Naive thymus-derived CD8-positive, alpha-beta T cell (primary cell): ENCODE measurements around the gene COL24A1. TPM values are rescaled to one million over a fixed set of nuclear protein-coding genes. Genes with fewer than 3 reads are reported as not detected.

Experiments used
- ATAC-seq, 2 donors: fragments of 150-1000 bp; cut with Tn5 transposase in 1 of 2; sonication (Bioruptor Pico), chemical (Tn5 transposase) in 1 of 2; 1 replicate in 1 of 2; 2 replicates in 1 of 2; pipeline ENCODE4 v1.10.0; 2021; ENCODE audit warnings: mild to moderate bottlenecking in 2 of 2, moderate library complexity in 2 of 2
- POLR2A ChIA-PET: fragments of 350-600 bp; sonication (Branson Sonifier 250); formaldehyde crosslinking; loops from one replicate; lab custom pipeline; 2021; ENCODE audit warnings: antibody characterized with exemption; lab: Charles Lee
- DNase-seq, 10 donors: peaks; one replicate each; pipeline versions ENCODE4 v3.0.0 to v3.0.0-alpha.2; 2020 to 2022
- H3K27ac Mint-ChIP-seq, 10 donors: one replicate each; pipeline ENCODE4 v1.8.0; 2020 to 2022; ENCODE audit warnings: mild to moderate bottlenecking in 10 of 10, mixed read lengths in 10 of 10, moderate library complexity in 4 of 10, inconsistent platforms in 1 of 10
- H3K27me3 Mint-ChIP-seq, 5 donors: one replicate each; pipeline ENCODE4 v1.8.0; 2021 to 2022; ENCODE audit warnings: mixed read lengths in 5 of 5
- H3K36me3 Mint-ChIP-seq, 3 donors: one replicate each; pipeline ENCODE4 v1.8.0; 2020 to 2022; ENCODE audit warnings: mixed read lengths in 3 of 3, mild to moderate bottlenecking in 2 of 3, inconsistent platforms in 1 of 3
- H3K4me1 Mint-ChIP-seq, 4 donors: one replicate each; pipeline ENCODE4 v1.8.0; 2021 to 2022; ENCODE audit warnings: mixed read lengths in 4 of 4
- H3K4me3 Mint-ChIP-seq, 10 donors: one replicate each; pipeline ENCODE4 v1.8.0; 2020 to 2022; ENCODE audit warnings: mild to moderate bottlenecking in 10 of 10, mixed read lengths in 10 of 10, moderate library complexity in 6 of 10, inconsistent platforms in 1 of 10
- H3K9me3 Mint-ChIP-seq, 9 donors: one replicate each; pipeline ENCODE4 v1.8.0; 2020 to 2022; ENCODE audit warnings: mixed read lengths in 9 of 9, mild to moderate bottlenecking in 3 of 9, inconsistent platforms in 1 of 9, moderate library complexity in 1 of 9
- polyA plus RNA-seq, 3 donors: library from polyadenylated mRNA; unstranded; fragments of 300-500 nt; fragmentation: Illumina TruSeq; gene quantifications; one replicate each; pipeline ENCODE4 v1.2.3, GENCODE V29; 2021
- total RNA-seq, 8 experiments: library from RNA in 2 of 8; stranded (reverse) in 2 of 8; gene quantifications; one replicate each; pipeline ENCODE4 v1.2.3 and lab custom pipeline; 2021 to 2026

COL24A1 gene
- total RNA-seq, result not detected
- polyA plus RNA-seq, result not detected
- 0 to 0.09 (median 0.04) reads per million in 6 experiments for total RNA-seq (lab: John Stamatoyannopoulos, UW)

DNA sequence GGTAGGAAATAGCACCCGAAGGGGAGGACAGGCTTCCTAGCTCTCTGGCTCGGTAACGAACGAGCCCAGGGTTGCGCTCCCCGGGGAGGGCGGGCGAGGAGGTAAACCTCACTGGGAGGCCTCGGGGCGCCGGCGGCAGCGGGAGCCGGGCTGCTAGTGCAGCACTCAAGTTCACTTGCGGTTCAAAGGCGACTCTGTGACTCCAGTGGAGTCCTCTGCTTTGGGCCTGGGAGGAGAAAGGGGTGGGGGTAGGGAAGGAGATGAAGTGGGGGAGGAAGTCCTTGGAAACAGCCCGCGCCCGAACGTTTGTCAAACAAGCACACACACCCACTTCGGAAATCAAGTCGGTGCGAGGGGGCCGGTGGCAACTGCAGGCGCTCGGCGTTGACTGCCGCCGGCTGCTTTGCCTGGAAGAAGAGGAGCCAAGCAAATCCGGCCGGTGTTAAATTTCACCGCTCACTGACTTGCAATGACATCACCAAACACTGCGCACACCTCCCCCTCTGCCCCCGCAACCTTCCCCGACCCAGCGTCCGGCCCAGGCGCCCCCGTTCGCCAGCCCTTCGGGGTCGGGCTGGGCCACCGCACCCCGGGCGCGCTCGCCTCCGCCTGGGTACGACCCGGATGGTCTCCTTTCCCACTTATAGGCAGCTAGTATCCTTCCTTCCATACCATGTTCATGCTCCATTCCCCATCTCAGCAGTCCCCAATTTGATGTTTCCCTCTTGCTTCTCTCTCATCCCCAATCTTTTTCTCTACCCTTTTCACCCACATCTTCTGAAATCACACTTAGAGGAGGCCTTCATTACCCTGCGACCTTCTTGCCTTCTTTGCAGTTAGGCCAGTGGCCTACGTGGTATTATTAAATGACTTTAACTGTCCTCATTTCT lies at the start of gene COL24A1:
Gene COL24A1 (minus strand): TSS at position 207 of the 890 bp plus-strand sequence. CDS start 376 bp downstream, outside the sequence.
- DNase-seq, result peak in 1 of 10 donors; percentile 45
- H3K27me3 Mint-ChIP-seq, result peaks cover 18 to 37% (median 29%) of the 10 kb centered on the region in 5 donors
- peak within 1 kb of the TSS in 7 of 10 donors; percentile 9 to 76 (median 37) for H3K4me3 Mint-ChIP-seq
- no peak within 1 kb of the TSS for H3K27ac Mint-ChIP-seq
- POLR2A ChIA-PET, result no interaction called here
- ATAC-seq, result no peak
- H3K36me3 Mint-ChIP-seq, result peaks cover 0 to 5% (median 0%) of the 10 kb centered on the region in 3 donors
- H3K9me3 Mint-ChIP-seq, result peaks cover 0 to 2% (median 0%) of the 10 kb centered on the region in 9 donors
- H3K4me1 Mint-ChIP-seq, result peaks cover 0 to 11% (median 8%) of the 10 kb centered on the region in 4 donors

DNA sequence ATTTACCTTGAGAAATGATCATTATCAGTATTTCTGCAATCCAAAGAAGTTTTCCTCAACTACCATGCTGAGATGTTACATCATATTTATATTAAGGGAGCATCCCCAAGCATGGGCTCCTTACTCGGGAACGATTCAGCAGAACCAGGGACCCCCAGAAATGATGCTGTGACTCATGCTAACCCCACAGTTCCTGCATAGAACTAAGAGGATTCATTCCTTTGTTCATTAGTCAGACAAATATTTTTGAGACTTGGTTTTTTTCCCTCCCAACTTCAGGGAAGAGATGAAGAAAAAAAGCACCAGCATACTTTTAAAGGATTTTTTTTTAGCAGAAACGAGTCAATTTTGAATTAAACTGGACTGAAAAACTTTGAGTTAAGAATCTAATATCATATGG lies 49.2 kb upstream of the COL24A1 start:
- no peaks in the 10 kb centered on the region for H3K27me3 Mint-ChIP-seq
- no peaks in the 10 kb centered on the region for H3K4me1 Mint-ChIP-seq
- ATAC-seq (no peak), DNase-seq (no peak)
- no peak overlapping the region for H3K27ac Mint-ChIP-seq
- no peak overlapping the region for H3K4me3 Mint-ChIP-seq
- H3K9me3 Mint-ChIP-seq, result no peaks in the 10 kb centered on the region
- no peaks in the 10 kb centered on the region for H3K36me3 Mint-ChIP-seq
- POLR2A ChIA-PET, result no interaction called here

DNA sequence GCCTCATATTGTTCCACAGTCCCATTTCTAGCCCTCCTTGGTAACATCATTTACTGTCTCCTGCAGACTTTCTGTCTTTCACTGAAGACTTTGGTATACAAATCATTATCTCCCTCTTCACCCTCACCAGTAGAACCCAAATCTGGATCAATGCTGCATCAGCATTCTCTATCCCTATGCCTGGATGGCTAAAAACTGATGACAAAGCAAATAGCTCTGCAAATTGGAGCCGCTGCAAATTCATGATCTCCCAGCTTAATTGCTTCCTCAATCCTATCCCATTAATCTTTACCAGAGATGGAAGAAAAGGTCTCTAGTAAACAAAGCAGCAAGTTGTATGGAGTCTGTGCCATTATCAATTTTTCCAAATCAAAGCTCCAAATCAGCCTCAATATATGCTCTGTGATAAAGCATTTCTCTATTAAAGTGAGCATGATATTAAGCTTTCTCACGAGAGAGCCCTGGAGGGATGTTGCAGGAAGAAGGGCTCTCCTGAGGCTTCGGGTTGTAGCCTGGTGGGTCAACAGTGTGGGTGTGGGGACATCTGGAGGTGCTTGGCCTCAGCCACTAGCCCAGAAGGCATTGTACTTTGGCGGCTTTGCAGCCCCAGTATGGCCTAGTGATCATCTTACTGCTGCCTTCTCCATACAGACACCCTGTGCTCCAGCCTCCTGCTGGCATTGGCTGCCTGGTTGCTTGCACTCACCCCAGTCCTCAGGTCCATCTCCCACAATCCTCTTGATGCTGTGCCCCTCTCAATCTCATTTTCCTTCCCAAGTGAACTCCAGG lies 46.2 kb upstream of the COL24A1 start:
- ATAC-seq, result peak in 1 of 2 donors; percentile 16

DNA sequence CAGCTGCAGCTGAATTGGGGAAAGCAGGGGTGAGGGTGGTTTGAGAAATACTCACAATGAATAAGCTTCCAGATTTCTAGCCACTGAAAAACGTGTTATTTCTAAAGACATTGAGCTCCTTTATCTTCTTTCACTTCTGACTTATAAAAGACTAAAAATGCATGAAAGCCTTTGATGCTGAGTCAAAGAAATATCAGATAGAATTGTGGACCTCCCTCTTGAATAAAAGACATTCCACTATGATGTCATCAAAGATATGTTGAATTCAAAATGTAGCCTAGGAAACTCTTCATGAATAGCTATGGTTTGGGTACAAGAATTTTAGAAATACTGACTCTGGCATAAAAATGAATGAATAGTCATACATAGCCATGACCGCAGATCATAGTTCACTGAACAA lies 44.7 kb upstream of the COL24A1 start:
- Mint-ChIP-seq H3K4me3 (no peak overlapping the region), H3K27me3 (peaks cover 0 to 3% (median 0%) of the 10 kb centered on the region in 5 donors), H3K27ac (no peak overlapping the region), H3K4me1 (no peaks in the 10 kb centered on the region), H3K9me3 (no peaks in the 10 kb centered on the region), H3K36me3 (no peaks in the 10 kb centered on the region)
- POLR2A ChIA-PET, result no interaction called here
- ATAC-seq (no peak), DNase-seq (no peak)

More for the DNA sequence above, 46.2 kb upstream of the COL24A1 start:
- Mint-ChIP-seq H3K4me3 (no peak overlapping the region), H3K36me3 (no peaks in the 10 kb centered on the region), H3K9me3 (no peaks in the 10 kb centered on the region), H3K27ac (no peak overlapping the region), H3K4me1 (no peaks in the 10 kb centered on the region), H3K27me3 (peaks cover 0 to 3% (median 0%) of the 10 kb centered on the region in 5 donors)
- no peak for DNase-seq
- POLR2A ChIA-PET, result no interaction called here

GRCh38 chr1:86200901-86201300 lies 44.3 kb upstream of the COL24A1 start:
- no peak for DNase-seq
- no peak overlapping the region for H3K27ac Mint-ChIP-seq
- ATAC-seq, result no peak
- H3K27me3 Mint-ChIP-seq, result peaks cover 0 to 3% (median 0%) of the 10 kb centered on the region in 5 donors
- H3K4me1 Mint-ChIP-seq, result no peaks in the 10 kb centered on the region
- H3K4me3 Mint-ChIP-seq, result no peak overlapping the region
- no peaks in the 10 kb centered on the region for H3K9me3 Mint-ChIP-seq
- no peaks in the 10 kb centered on the region for H3K36me3 Mint-ChIP-seq
- POLR2A ChIA-PET, result no interaction called here

DNA sequence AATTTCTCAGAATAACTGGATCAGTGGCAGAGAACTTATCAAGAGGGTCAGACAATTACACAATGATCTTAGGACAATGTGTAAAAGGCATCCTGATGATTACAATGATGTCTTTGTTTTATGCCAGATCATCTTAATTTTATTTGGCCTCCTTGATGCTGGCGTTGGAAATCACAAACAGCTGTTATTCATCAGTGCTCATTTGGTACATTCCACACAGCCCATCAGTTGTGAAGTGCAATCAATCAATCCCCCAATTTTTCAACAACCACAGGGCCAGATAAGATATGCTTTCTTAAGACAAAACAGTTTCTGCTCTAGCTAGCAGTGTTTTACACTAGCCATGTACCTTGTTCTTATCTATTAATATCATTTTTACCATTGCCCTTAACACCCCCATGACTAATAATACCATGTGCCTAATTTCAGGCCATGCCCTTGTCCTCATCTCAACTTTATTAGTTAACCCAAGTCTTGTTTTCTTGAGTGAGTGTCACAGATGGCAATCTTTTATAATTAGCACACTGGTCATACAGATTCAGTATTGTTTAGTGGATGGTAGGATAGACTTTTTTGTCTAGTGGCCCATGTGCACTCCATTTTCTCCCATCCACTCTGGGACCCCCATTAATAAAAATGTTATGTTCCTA lies 40.8 kb upstream of the COL24A1 start:
- no peaks in the 10 kb centered on the region for H3K36me3 Mint-ChIP-seq
- peaks cover 0 to 3% (median 0%) of the 10 kb centered on the region in 5 donors for H3K27me3 Mint-ChIP-seq
- H3K4me3 Mint-ChIP-seq, result no peak overlapping the region
- ATAC-seq (no peak), DNase-seq (no peak)
- no peaks in the 10 kb centered on the region for H3K4me1 Mint-ChIP-seq
- no peaks in the 10 kb centered on the region for H3K9me3 Mint-ChIP-seq
- POLR2A ChIA-PET, result no interaction called here
- no peak overlapping the region for H3K27ac Mint-ChIP-seq

DNA sequence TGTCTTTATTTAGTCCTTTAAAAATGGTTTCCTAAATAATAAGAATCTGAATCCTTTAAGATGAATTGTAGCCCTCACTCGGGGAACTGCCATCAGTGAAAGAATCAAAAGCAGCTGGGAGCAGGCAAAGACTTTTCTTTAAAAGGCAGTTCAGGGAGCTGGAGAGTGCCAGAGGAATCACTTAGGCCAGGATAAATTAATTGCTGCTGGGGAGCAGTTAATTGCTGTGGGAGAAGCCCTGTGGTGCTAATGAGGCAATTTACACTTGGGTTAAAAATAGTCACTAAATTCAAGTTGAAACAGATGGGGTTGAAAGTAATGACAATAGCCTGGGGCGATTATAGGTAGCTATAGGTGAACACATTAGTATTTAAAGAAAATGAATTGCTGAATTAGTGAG lies 38.7 kb upstream of the COL24A1 start:
- H3K4me1 Mint-ChIP-seq, result no peaks in the 10 kb centered on the region

DNA sequence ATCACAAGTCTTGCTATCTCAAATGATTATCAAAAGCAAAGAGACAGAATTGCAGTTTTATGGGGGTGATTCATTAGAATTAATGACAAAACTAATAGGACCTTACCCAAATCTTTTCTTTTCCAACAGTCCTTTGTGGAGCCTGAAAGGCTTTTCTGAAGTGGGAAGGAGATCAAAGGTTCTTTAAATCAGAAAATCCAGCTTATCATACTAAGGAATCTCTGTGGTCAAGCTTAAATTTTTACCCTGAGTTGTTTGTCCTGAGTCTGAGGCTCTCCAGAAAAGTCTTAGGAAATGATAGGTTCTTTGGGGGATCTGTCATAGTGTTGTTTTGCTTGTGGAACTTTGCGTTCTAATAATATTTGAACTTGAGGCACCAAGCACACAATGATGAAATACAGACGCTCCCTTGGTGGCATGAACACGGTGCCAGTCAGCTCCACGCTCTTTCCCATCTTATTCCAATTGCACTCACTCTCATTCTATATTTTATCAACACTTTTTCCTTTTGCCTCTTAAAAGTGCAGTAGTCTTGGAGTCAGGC lies 38.0 kb upstream of the COL24A1 start:
- no peak overlapping the region for H3K27ac Mint-ChIP-seq
- no peaks in the 10 kb centered on the region for H3K4me1 Mint-ChIP-seq
- H3K4me3 Mint-ChIP-seq, result no peak overlapping the region
- POLR2A ChIA-PET, result no interaction called here
- no peaks in the 10 kb centered on the region for H3K36me3 Mint-ChIP-seq
- DNase-seq, result no peak
- H3K9me3 Mint-ChIP-seq, result peaks cover 0 to 2% (median 0%) of the 10 kb centered on the region in 9 donors
- peaks cover 0 to 8% (median 0%) of the 10 kb centered on the region in 5 donors for H3K27me3 Mint-ChIP-seq
- ATAC-seq, result no peak

More for the DNA sequence above, 38.7 kb upstream of the COL24A1 start:
- DNase-seq (no peak), ATAC-seq (no peak)
- no peaks in the 10 kb centered on the region for H3K36me3 Mint-ChIP-seq
- H3K9me3 Mint-ChIP-seq, result peaks cover 0 to 2% (median 0%) of the 10 kb centered on the region in 9 donors
- H3K27ac Mint-ChIP-seq, result no peak overlapping the region
- POLR2A ChIA-PET, result no interaction called here
- H3K4me3 Mint-ChIP-seq, result no peak overlapping the region
- H3K27me3 Mint-ChIP-seq, result peaks cover 0 to 8% (median 2%) of the 10 kb centered on the region in 5 donors

GRCh38 chr1:86192417-86192816 lies 35.8 kb upstream of the COL24A1 start:
- Mint-ChIP-seq H3K27me3 (peaks cover 0 to 8% (median 0%) of the 10 kb centered on the region in 5 donors), H3K27ac (no peak overlapping the region), H3K4me1 (no peaks in the 10 kb centered on the region), H3K4me3 (no peak overlapping the region), H3K9me3 (peaks cover 0 to 2% (median 0%) of the 10 kb centered on the region in 9 donors), H3K36me3 (no peaks in the 10 kb centered on the region)
- POLR2A ChIA-PET, result no interaction called here
- DNase-seq (no peak), ATAC-seq (no peak)

- no peaks in the 10 kb centered on the region for H3K4me1 Mint-ChIP-seq
- no peak overlapping the region for H3K27ac Mint-ChIP-seq
- DNase-seq, result no peak
- no peak for ATAC-seq
- H3K36me3 Mint-ChIP-seq, result no peaks in the 10 kb centered on the region
- POLR2A ChIA-PET, result no interaction called here
- peaks cover 0 to 2% (median 0%) of the 10 kb centered on the region in 9 donors for H3K9me3 Mint-ChIP-seq
- no peak overlapping the region for H3K4me3 Mint-ChIP-seq
- H3K27me3 Mint-ChIP-seq, result peaks cover 0 to 8% (median 0%) of the 10 kb centered on the region in 5 donors
Measured at GRCh38 chr1:86191958-86192357, 35.4 kb upstream of the COL24A1 start.

- Mint-ChIP-seq H3K36me3 (no peaks in the 10 kb centered on the region), H3K9me3 (peaks cover 0 to 2% (median 0%) of the 10 kb centered on the region in 9 donors), H3K4me3 (no peak overlapping the region), H3K4me1 (no peaks in the 10 kb centered on the region), H3K27ac (no peak overlapping the region), H3K27me3 (peaks cover 0 to 8% (median 0%) of the 10 kb centered on the region in 5 donors)
- ATAC-seq, result no peak
- POLR2A ChIA-PET, result no interaction called here
- no peak for DNase-seq
Measured at GRCh38 chr1:86190873-86191272, 34.3 kb upstream of the COL24A1 start.

DNA sequence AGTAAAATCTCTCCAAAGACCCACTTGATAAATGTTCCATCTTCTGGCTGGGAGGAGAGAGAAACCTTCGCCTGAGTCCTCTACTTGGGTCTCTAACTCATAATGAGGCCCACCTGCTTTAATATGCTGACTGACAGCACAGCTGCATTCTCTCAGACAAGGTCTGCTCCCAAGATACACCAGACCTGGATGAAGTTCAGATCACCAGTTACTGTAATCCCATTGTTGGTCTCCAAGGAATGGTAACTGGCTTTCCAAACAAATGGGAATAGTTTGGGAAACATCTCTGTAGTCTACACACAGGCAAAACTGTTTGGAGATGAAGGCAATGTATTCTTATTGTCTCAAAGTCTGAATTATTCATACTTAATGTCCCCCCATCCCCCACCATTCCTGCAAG lies 27.9 kb upstream of the COL24A1 start:
- Mint-ChIP-seq H3K4me1 (no peaks in the 10 kb centered on the region), H3K4me3 (no peak overlapping the region), H3K27ac (no peak overlapping the region), H3K9me3 (peaks cover 0 to 8% (median 0%) of the 10 kb centered on the region in 9 donors), H3K36me3 (no peaks in the 10 kb centered on the region), H3K27me3 (peaks cover 0 to 1% (median 0%) of the 10 kb centered on the region in 5 donors)
- ATAC-seq (no peak), DNase-seq (no peak)
- POLR2A ChIA-PET, result no interaction called here
